GM21717 (cell line): ENCODE results near the gene ZBTB7A.

Experiments
- ATAC-seq: cut with Tn5 transposase; IDR thresholded peaks from one replicate; pipeline ENCODE4 v1.9.1; 2021; ENCODE audit warnings: mild to moderate bottlenecking, moderate library complexity; ENCODE audit not compliant: unreplicated experiment

ZBTB7A gene

GRCh38 chr19:4094761-4095487, 28.2 kb upstream of the ZBTB7A start:
- ATAC-seq: no peak

- ATAC-seq: no peak
Measured at GRCh38 chr19:4094291-4094690, 27.6 kb upstream of the ZBTB7A start.

GRCh38 chr19:4093643-4094175, 27.0 kb upstream of the ZBTB7A start:
- no peak for ATAC-seq

- no peak for ATAC-seq
Measured at GRCh38 chr19:4090356-4091220, 23.9 kb upstream of the ZBTB7A start.

GRCh38 chr19:4089946-4090345, 23.2 kb upstream of the ZBTB7A start:
- no peak for ATAC-seq

- ATAC-seq: no peak
Measured at GRCh38 chr19:4089400-4089908, 22.8 kb upstream of the ZBTB7A start.

- no peak for ATAC-seq
Measured at GRCh38 chr19:4088975-4089374, 22.3 kb upstream of the ZBTB7A start.

GRCh38 chr19:4087787-4088679, 21.3 kb upstream of the ZBTB7A start:
- no peak for ATAC-seq

- ATAC-seq: no peak
Measured at GRCh38 chr19:4086411-4086867, 19.7 kb upstream of the ZBTB7A start.

GRCh38 chr19:4084547-4084877, 17.8 kb upstream of the ZBTB7A start:
- ATAC-seq: no peak

- no peak for ATAC-seq
Measured at GRCh38 chr19:4083677-4084546, 17.2 kb upstream of the ZBTB7A start.

GRCh38 chr19:4082172-4082571, 15.5 kb upstream of the ZBTB7A start:
- no peak for ATAC-seq

GRCh38 chr19:4081441-4082129, 14.9 kb upstream of the ZBTB7A start:
- ATAC-seq: no peak

GRCh38 chr19:4080473-4080872, 13.8 kb upstream of the ZBTB7A start:
- no peak for ATAC-seq

- ATAC-seq: no peak
Measured at GRCh38 chr19:4077800-4078684, 11.3 kb upstream of the ZBTB7A start.

- no peak for ATAC-seq
Measured at GRCh38 chr19:4077007-4077374, 10.3 kb upstream of the ZBTB7A start.

- no peak for ATAC-seq
Measured at GRCh38 chr19:4075373-4075772, 8.7 kb upstream of the ZBTB7A start.

- ATAC-seq: no peak
Measured at GRCh38 chr19:4071610-4072009, 4.9 kb upstream of the ZBTB7A start.
